ENCODE data around the gene ZNF580. TPM values are rescaled to one million over a fixed set of nuclear protein-coding genes. Genes with fewer than 3 reads are reported as not detected.

The ZNF580 gene
- total RNA-seq, 4 donors from 2014 or later: 11.4 to 20.5 (median 13.8) TPM

- TF ChIP-seq CTCF (IDR thresholded peaks at IDR 0.05): no peak
- ATAC-seq (ENCODE audit: low FRiP score) (no peak), DNase-seq (ENCODE audit: low spot score) (no peak)
Measured at GRCh38 chr19:55606471-55606787, 34.4 kb upstream of the ZNF580 start.

GRCh38 chr19:55606817-55607216 lies 34.0 kb upstream of the ZNF580 start:
- no peak for TF ChIP-seq CTCF (IDR thresholded peaks at IDR 0.05)
- no peak for DNase-seq (ENCODE audit: low spot score)
- ATAC-seq (ENCODE audit: low FRiP score): no peak

GRCh38 chr19:55609326-55609725 lies 31.5 kb upstream of the ZNF580 start:
- TF ChIP-seq CTCF (IDR thresholded peaks at IDR 0.05): no peak
- no peak for ATAC-seq (ENCODE audit: low FRiP score)
- DNase-seq (ENCODE audit: low spot score): no peak

- TF ChIP-seq CTCF (IDR thresholded peaks at IDR 0.05): no peak
- ATAC-seq (ENCODE audit: low FRiP score) (no peak), DNase-seq (ENCODE audit: low spot score) (no peak)
Measured at GRCh38 chr19:55611300-55611982, 29.4 kb upstream of the ZNF580 start.

- ATAC-seq (ENCODE audit: low FRiP score) (no peak), DNase-seq (ENCODE audit: low spot score) (no peak)
- no peak for TF ChIP-seq CTCF (IDR thresholded peaks at IDR 0.05)
Measured at GRCh38 chr19:55611983-55612645, 28.7 kb upstream of the ZNF580 start.

- no peak for TF ChIP-seq CTCF (IDR thresholded peaks at IDR 0.05)
- ATAC-seq (ENCODE audit: low FRiP score) (no peak), DNase-seq (ENCODE audit: low spot score) (no peak)
Measured at GRCh38 chr19:55613396-55613795, 27.4 kb upstream of the ZNF580 start.
